ENCODE measurements around the gene H3-3A. TPM values are rescaled to one million over a fixed set of nuclear protein-coding genes. Genes with fewer than 3 reads are reported as not detected.

H3-3A gene
- total RNA-seq, 1 donor from 2014 or later: 336 TPM

GRCh38 chr1:226110249-226111097 lies 48.0 kb downstream of the H3-3A start:
- peak; percentile 62 to 83 for DNase-seq (ENCODE audit: low read depth in 2 of 2)

DNA sequence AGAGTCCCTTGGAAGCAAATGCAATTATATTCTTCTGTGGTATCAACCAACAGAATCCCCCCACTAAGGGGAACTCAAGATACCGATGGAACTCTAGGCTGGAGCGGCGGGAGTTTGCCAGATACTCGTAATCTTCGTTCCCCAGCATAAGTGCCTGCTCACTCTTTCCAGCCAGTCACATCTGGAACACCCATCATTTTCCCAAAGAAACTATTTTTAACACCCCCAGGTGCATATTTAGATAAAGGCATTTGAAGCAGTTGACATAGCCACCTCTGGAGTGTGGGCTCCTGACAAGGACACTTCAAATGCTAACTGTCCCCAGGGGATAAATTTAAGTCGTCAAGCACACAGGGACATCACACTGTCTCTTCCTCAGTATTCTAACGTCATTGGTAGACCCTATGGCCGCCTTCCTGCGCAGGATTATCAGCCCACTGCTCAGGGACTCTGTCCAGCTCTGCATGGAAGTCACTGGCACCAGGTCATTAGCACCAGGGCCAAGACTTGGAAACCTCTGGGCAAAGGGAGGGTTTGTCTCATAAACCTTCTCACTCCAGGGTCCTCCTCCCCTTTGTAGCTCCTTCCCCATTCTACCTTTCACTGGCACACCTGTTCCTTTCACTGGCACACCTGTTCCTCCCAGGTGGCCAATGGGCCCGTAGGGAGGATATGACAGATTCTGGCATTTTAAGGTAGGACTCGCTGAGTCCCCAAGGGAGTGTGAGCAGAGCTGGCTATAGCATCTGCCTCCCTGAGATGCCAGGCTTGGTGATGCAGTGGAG lies 48.8 kb downstream of the H3-3A start:
- no peak for DNase-seq (ENCODE audit: low read depth in 2 of 2)

- DNase-seq (ENCODE audit: low read depth in 2 of 2): no peak
These were observed 49.4 kb downstream of the H3-3A start for GRCh38 chr1:226111883-226112261.

GRCh38 chr1:226112626-226113025 lies 50.1 kb downstream of the H3-3A start:
- no peak for DNase-seq (ENCODE audit: low read depth in 2 of 2)

- no peak for DNase-seq (ENCODE audit: low read depth in 2 of 2)
These were observed 54.2 kb downstream of the H3-3A start for GRCh38 chr1:226116673-226117072.

DNA sequence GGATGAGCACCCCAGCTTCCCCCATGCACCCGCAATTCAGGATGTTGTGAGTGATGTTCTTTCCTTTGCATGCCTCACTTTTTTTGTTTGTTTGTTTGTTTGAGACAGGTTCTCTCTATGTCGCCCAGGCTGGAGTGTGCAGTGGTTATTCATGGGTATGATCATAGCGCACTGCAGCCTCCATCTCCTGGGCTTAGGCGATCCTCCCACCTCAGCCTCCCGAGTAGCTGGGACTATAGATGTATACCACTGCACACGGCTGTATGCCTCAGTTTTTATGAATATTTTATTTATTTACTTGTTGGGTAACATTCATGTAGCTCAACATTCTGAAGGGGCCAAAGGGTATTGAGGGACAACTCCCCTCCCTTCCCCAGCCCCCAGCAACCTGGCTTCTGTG lies 54.8 kb downstream of the H3-3A start:
- no peak for DNase-seq (ENCODE audit: low read depth in 2 of 2)

- no peak for DNase-seq (ENCODE audit: low read depth in 2 of 2)
These were observed 55.8 kb downstream of the H3-3A start for GRCh38 chr1:226118357-226118756.

DNA sequence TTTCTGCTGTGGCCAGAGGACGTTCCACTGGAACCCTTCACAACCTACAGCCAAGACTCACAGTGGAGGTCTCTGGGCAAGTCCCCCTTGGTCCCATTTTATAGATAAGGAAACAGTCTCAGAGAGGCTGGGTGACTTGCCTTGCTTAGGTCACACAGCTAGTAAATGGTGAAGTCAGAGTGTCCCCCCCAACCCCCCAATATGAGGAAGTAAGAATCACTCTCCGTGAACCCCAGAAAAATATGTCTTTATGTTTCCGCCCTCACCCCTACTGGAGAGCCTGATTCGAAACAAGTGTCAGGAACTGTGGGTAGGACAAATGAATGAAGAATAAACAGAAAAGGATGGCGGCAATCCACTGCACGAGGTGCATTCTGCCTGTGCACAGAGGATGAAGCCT lies 56.7 kb downstream of the H3-3A start:
- DNase-seq (ENCODE audit: low read depth in 2 of 2): no peak

DNA sequence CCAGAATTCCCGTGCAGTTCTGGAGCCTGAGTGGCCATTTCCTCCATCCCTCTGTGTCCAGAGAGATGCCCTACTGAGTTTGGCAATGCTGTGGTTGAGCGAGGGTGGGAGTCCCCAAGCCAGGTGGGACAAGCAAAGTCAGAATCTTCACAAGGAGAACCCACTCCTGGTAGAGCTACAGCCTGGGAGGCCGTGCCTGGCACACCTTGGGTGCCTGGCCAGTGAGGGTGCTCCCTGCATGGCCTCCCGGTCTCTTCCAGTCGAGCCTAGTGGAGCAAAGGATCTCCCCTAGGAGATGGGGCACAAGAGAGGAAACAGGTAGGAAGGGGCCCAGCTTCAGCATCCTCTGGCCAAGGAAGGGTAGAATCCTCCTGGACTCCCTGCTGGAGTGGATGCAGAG lies 57.9 kb downstream of the H3-3A start:
- DNase-seq (ENCODE audit: low read depth in 2 of 2): no peak

GRCh38 chr1:226121049-226121586 lies 58.6 kb downstream of the H3-3A start:
- DNase-seq (ENCODE audit: low read depth in 2 of 2): no peak

Other genes with a start within 250 kb of the H3-3A start
- gene TMEM63A, start 180.3 kb upstream of the H3-3A start, total RNA-seq: 4.1 and 4.4 TPM in 2 replicates
- not detected in 2 replicates for gene LEFTY1, start 173.6 kb upstream of the H3-3A start, total RNA-seq
- gene PYCR2, start 138.5 kb upstream of the H3-3A start, total RNA-seq: 19.8 and 31.5 TPM in 2 replicates
- not detected in 2 replicates for gene LEFTY2, start 121.5 kb upstream of the H3-3A start, total RNA-seq
- gene SDE2, start 63.4 kb upstream of the H3-3A start, total RNA-seq: 16.6 and 35.7 TPM in 2 replicates
- 22.7 and 33.9 TPM in 2 replicates for gene ACBD3, start 124.0 kb downstream of the H3-3A start, total RNA-seq
- gene MIXL1, start 160.9 kb downstream of the H3-3A start, total RNA-seq: under 0.01 TPM in 1 of 2 replicates, not detected in the other
- gene LIN9, start 246.4 kb downstream of the H3-3A start, total RNA-seq: 3.0 and 3.7 TPM in 2 replicates